GM12892 (cell line): ENCODE data around the gene LYPLAL1.

ENCODE experiments used
- DNase-seq: peaks from one replicate; pipeline ENCODE4 v3.0.0; 2011; ENCODE audit not compliant: insufficient read length
- FAIRE-seq: peaks from 2 replicates; lab custom pipeline; 2011; peaks lifted over from hg19 to GRCh38; lab: Jason Lieb, UNC
- POLR2A ChIP-seq: IDR thresholded peaks from 2 replicates; pipeline ENCODE4 v1.6.1; 2011; ENCODE audit warnings: low read depth, low read length, control low read depth
- POLR2AphosphoS5 ChIP-seq: IDR thresholded peaks from 2 replicates; pipeline ENCODE4 v1.6.1; 2011; ENCODE audit warnings: low read depth, low read length, control low read depth
- TAF1 ChIP-seq: IDR thresholded peaks from 2 replicates; pipeline ENCODE4 v1.6.1; 2011; ENCODE audit warnings: low read depth, mild to moderate bottlenecking, control low read depth, low read length, borderline replicate concordance

LYPLAL1 gene

GRCh38 chr1:219261454-219261853, 87.8 kb downstream of the LYPLAL1 start:
- TF ChIP-seq POLR2AphosphoS5 (no peak), POLR2A (no peak), TAF1 (no peak)
- FAIRE-seq: no peak
- DNase-seq: no peak
